MM.1S (cell line): ENCODE data around the gene TRIM29.

Source experiments
- DNase-seq: peaks from one replicate; pipeline ENCODE4 v3.0.0-alpha.2; 2015
- H2AFZ ChIP-seq: fragments of 300-600 bp; sonication (generic); 2 replicates; pipeline ENCODE4 v1.6.0; 2016; ENCODE audit warnings: antibody characterized with exemption, low read length
- H3F3A ChIP-seq: fragments of 300-600 bp; sonication (generic); 2 replicates; pipeline ENCODE4 v1.6.1; 2016; ENCODE audit warnings: mild to moderate bottlenecking, antibody characterized with exemption, low read length, moderate library complexity, mixed read lengths; ENCODE audit not compliant: insufficient read depth
- H3K27ac ChIP-seq: fragments of 300-600 bp; sonication (generic); 2 replicates; pipeline ENCODE4 v1.5.1; 2016; ENCODE audit warnings: mild to moderate bottlenecking, low read length
- H3K27me3 ChIP-seq: fragments of 300-600 bp; sonication (generic); replicated peaks from 2 replicates; pipeline ENCODE4 v1.6.0; 2016; ENCODE audit warnings: low read length; ENCODE audit not compliant: insufficient read depth
- H3K36me3 ChIP-seq: fragments of 300-600 bp; sonication (generic); replicated peaks from 2 replicates; pipeline ENCODE4 v1.6.1; 2016; ENCODE audit warnings: mild to moderate bottlenecking, low read length, mixed read lengths; ENCODE audit not compliant: insufficient read depth
- H3K4me1 ChIP-seq: fragments of 300-600 bp; sonication (generic); 2 replicates; pipeline ENCODE4 v1.6.1; 2016; ENCODE audit warnings: low read length, mixed read lengths
- H3K4me2 ChIP-seq: fragments of 300-600 bp; sonication (generic); 2 replicates; pipeline ENCODE4 v1.6.0; 2016; ENCODE audit warnings: low read depth, low read length
- H3K4me3 ChIP-seq: fragments of 300-600 bp; sonication (generic); 2 replicates; pipeline ENCODE4 v1.5.1; 2016; ENCODE audit warnings: low read length, mixed read lengths
- H3K79me2 ChIP-seq: fragments of 300-600 bp; sonication (generic); 2 replicates; pipeline ENCODE4 v1.6.1; 2016; ENCODE audit warnings: mixed run types, low read length, mixed read lengths
- H3K9ac ChIP-seq: fragments of 300-600 bp; sonication (generic); 2 replicates; pipeline ENCODE4 v1.6.1; 2016; ENCODE audit warnings: low read length, mixed read lengths
- H3K9me2 ChIP-seq: fragments of 300-600 bp; sonication (generic); replicated peaks from 2 replicates; pipeline ENCODE4 v1.6.1; 2016; ENCODE audit warnings: mild to moderate bottlenecking, low read length, mixed read lengths; ENCODE audit not compliant: insufficient read depth
- H3K9me3 ChIP-seq: fragments of 300-600 bp; sonication (generic); replicated peaks from 2 replicates; pipeline ENCODE4 v1.6.1; 2016; ENCODE audit warnings: mild to moderate bottlenecking, low read length, mixed read lengths; ENCODE audit not compliant: insufficient read depth
- H4K20me1 ChIP-seq: fragments of 300-600 bp; sonication (generic); 2 replicates; pipeline ENCODE4 v1.6.1; 2016; ENCODE audit warnings: mild to moderate bottlenecking, low read length, moderate library complexity, mixed read lengths; ENCODE audit not compliant: insufficient read depth
- EZH2 ChIP-seq: fragments of 300-600 bp; sonication (generic); optimal IDR thresholded peaks from 2 replicates; pipeline ENCODE3; 2017; ENCODE audit warnings: low read depth, mild to moderate bottlenecking, antibody characterized with exemption, low read length, mixed read lengths
- EZH2phosphoT487 ChIP-seq: fragments of 300-600 bp; sonication (generic); IDR thresholded peaks from 2 replicates; pipeline ENCODE4 v1.6.1; 2018; ENCODE audit warnings: antibody characterized with exemption, low read length
- TF ChIP-seq, protein P1 (sequence below): fragments of 300-600 bp; sonication (generic); IDR thresholded peaks from 2 replicates; pipeline ENCODE4 v1.5.1; 2016; ENCODE audit warnings: antibody characterized with exemption, low read length, mixed read lengths

The TRIM29 gene

DNA sequence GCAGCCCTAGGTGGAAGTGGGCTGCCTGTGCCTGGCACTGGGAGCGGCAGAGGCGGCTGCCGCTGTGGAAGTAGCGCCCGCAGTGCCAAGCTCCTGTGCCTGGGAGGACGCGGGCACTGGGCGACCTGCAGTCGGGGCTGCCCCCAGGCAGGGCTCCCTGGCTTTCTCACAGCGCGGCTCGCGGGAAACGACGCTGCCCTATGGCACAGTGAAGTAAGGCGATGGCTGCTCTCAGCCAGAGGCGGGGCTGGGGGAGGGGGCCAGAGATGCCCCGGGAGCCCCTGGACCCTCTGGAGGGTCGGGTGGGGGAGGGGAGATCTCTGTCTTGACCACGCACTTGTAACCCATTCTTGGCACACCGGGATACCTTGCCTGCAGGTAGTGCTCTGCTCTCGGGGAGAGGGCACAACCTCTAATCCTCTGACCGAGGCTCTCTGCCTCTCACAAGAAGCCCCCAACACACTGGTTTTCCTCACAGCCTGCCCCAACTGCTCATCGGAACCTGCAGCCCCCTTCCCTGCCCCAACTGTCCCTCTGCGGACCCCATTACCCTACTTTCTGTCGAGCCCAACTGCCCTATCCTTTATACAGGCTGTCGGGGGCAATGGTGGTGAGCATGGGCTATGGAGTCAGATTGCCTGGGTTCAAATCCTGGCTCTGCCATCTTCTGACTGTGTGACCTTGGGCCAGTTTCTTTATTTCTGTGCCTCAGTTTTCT, 32.2 kb upstream of the TRIM29 start:
- Histone ChIP-seq H3K9ac (no peak overlapping the region), H3K4me3 (no peak overlapping the region), H3K4me2 (no peak overlapping the region), H3K79me2 (no peaks in the 10 kb centered on the region), H3K9me3 (no peaks in the 10 kb centered on the region), H4K20me1 (no peaks in the 10 kb centered on the region), H2AFZ (no peak overlapping the region), H3K36me3 (no peaks in the 10 kb centered on the region), H3F3A (no peaks in the 10 kb centered on the region), H3K27ac (no peak overlapping the region), H3K4me1 (no peaks in the 10 kb centered on the region), H3K27me3 (peaks cover 28% of the 10 kb centered on the region), H3K9me2 (no peaks in the 10 kb centered on the region)
- DNase-seq: no peak
- TF ChIP-seq EZH2 (no peak), EZH2phosphoT487 (no peak)
- TF ChIP-seq, protein P1, sequence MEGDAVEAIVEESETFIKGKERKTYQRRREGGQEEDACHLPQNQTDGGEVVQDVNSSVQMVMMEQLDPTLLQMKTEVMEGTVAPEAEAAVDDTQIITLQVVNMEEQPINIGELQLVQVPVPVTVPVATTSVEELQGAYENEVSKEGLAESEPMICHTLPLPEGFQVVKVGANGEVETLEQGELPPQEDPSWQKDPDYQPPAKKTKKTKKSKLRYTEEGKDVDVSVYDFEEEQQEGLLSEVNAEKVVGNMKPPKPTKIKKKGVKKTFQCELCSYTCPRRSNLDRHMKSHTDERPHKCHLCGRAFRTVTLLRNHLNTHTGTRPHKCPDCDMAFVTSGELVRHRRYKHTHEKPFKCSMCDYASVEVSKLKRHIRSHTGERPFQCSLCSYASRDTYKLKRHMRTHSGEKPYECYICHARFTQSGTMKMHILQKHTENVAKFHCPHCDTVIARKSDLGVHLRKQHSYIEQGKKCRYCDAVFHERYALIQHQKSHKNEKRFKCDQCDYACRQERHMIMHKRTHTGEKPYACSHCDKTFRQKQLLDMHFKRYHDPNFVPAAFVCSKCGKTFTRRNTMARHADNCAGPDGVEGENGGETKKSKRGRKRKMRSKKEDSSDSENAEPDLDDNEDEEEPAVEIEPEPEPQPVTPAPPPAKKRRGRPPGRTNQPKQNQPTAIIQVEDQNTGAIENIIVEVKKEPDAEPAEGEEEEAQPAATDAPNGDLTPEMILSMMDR: no peak

GRCh38 chr11:120168960-120169681, 31.2 kb upstream of the TRIM29 start:
- no peaks in the 10 kb centered on the region for H3K36me3 ChIP-seq
- TF ChIP-seq EZH2phosphoT487 (no peak), EZH2 (no peak)
- TF ChIP-seq, protein P1: peak; percentile 78
- H3K9ac ChIP-seq: no peak overlapping the region
- H3K27ac ChIP-seq: no peak overlapping the region
- H3K4me2 ChIP-seq: peak overlapping the region; percentile 89; the same call in 1 of the 2 replicates
- H3K27me3 ChIP-seq: peaks cover 26% of the 10 kb centered on the region
- no peaks in the 10 kb centered on the region for H3K9me3 ChIP-seq
- H3K79me2 ChIP-seq: no peaks in the 10 kb centered on the region
- peak overlapping the region; percentile 79 for H2AFZ ChIP-seq
- H4K20me1 ChIP-seq: no peaks in the 10 kb centered on the region
- H3K9me2 ChIP-seq: no peaks in the 10 kb centered on the region
- no peaks in the 10 kb centered on the region for H3F3A ChIP-seq
- DNase-seq: peak; percentile 45
- no peaks in the 10 kb centered on the region for H3K4me1 ChIP-seq
- H3K4me3 ChIP-seq: peak overlapping the region; percentile 54

DNA sequence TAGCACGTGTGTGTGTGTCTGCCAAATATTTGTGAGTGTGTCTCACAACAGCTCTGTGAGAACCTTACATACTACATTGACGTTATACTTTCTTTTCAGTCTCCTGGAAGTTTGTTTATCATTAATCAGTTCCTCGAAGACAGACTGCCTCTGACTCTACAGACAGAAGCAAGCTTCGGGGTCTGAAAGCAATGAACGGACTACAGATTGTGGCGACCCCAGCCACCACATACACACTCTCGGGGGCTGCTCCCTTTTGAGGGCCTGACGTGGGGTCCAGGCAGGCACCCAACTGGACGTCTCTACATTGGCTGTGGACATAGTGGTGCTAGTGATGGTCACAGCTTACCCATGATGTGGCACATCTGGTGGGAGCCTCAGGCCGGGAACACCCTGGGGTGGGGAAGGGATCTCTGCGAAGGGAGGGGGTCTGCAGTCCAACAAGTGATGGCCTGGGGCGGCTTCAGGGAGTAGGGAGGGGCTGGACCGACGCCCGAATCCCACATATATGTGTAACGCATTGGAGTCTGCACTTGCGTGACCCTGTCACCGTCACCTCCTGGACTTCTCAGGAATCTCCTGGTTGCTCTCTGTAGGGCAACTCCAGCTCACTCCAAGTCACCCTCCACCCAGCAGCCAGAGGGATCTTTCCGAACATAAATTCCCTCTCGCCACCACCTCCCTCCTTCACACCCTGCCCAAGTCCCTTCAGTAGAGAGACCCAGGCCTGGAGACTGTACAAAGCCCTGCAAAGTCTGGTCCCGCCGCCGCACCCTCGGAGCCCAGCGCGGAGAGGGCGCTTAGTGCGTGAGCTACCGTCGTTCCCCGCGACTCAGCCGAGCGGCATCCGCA, 30.4 kb upstream of the TRIM29 start:
- Histone ChIP-seq H3K27me3 (peaks cover 19% of the 10 kb centered on the region), H3K9ac (no peak overlapping the region), H3K36me3 (no peaks in the 10 kb centered on the region), H3K9me3 (no peaks in the 10 kb centered on the region), H2AFZ (peak overlapping the region; percentile 79), H3K4me1 (no peaks in the 10 kb centered on the region), H3F3A (no peaks in the 10 kb centered on the region), H3K4me3 (peak overlapping the region; percentile 54), H4K20me1 (no peaks in the 10 kb centered on the region), H3K79me2 (no peaks in the 10 kb centered on the region), H3K9me2 (no peaks in the 10 kb centered on the region), H3K4me2 (peak overlapping the region; percentile 89; the same call in 1 of the 2 replicates), H3K27ac (no peak overlapping the region)
- no peak for TF ChIP-seq EZH2
- TF ChIP-seq EZH2phosphoT487: no peak
- DNase-seq: no peak
